Measurements from ENCODE around the gene SLCO3A1.

The SLCO3A1 gene

DNA sequence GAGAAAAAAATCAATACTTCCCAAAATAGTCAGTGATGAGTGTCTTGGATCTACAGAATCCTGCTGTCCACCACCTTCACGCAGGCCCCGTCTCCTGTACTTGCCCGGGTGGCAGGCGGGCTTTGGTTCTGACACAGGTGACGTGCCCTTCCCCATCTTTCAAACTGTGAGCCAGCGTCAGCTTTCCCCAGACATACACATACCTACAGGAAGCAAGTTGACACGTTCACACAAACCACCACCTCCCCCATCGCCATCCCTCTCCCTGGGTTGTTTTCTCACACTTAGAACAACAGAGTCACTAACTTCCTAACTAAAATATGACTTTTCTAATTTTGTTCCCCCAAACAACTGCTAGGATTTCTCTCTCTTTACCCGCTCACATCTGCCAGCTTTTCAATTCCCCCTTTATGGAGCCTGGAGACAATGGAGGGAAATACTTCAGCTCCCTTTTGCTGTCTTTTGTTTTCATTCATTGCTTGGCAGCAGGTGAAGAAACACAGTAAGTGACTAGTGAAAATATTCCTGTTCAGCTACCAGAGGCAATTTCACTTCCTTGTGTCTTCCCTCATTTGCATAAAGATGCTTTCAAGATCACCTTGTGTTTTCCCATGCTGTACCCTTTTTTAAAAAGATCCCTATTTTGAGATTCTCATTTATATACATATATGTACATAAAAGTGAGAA, 248.3 kb downstream of the SLCO3A1 start:
- H3K4me3 ChIP-seq (ENCODE audit: low read depth, low read length): no peak overlapping the region
- no peak overlapping the region for H2BK12ac ChIP-seq (ENCODE audit: low read length)
- H2BK5ac ChIP-seq (ENCODE audit: low read depth, low read length, poor library complexity): no peak overlapping the region
- no peak overlapping the region for H2BK120ac ChIP-seq (ENCODE audit: insufficient read depth, low read length, poor library complexity)
- H4K12ac ChIP-seq (ENCODE audit: low read depth, low read length): no peak overlapping the region
- WGBS (ENCODE audit: extremely low coverage, insufficient coverage, insufficient read length): no CpG with 5 or more reads among the region's 9 CpGs
- H4K8ac ChIP-seq (ENCODE audit: low read depth, low read length): no peak overlapping the region
- no peak overlapping the region for H3K4ac ChIP-seq (ENCODE audit: low read depth, low read length)
- H2AK5ac ChIP-seq (ENCODE audit: low read length): no peak overlapping the region
- no peaks in the 10 kb centered on the region for H3K4me1 ChIP-seq (ENCODE audit: control insufficient read depth in 1 of 2, insufficient read depth in 2 of 2, low read length in 2 of 2)
- H3K79me2 ChIP-seq (ENCODE audit: control insufficient read depth, insufficient read depth, low read length, poor library complexity): no peaks in the 10 kb centered on the region
- H3K9me3 ChIP-seq (ENCODE audit: insufficient read depth, low read depth, low read length): peaks cover 3% of the 10 kb centered on the region
- no peak overlapping the region for H3K23ac ChIP-seq (ENCODE audit: low read length)
- H3K27ac ChIP-seq (ENCODE audit: low read depth, low read length): no peak overlapping the region
- H2AFZ ChIP-seq (ENCODE audit: insufficient read depth, low read length, poor library complexity): no peak overlapping the region
- H3K27me3 ChIP-seq (ENCODE audit: insufficient read depth, low read length): no peaks in the 10 kb centered on the region
- H3K79me1 ChIP-seq (ENCODE audit: low read length): no peaks in the 10 kb centered on the region
- no peaks in the 10 kb centered on the region for H3K36me3 ChIP-seq (ENCODE audit: control insufficient read depth in 1 of 2, insufficient read depth in 2 of 2, low read length in 2 of 2)
- no peak overlapping the region for H3K9ac ChIP-seq (ENCODE audit: low read length)
- no peak overlapping the region for H3K18ac ChIP-seq (ENCODE audit: low read length)
- no peak for DNase-seq
- H3K4me2 ChIP-seq (ENCODE audit: low read length): no peak overlapping the region
- H3K14ac ChIP-seq (ENCODE audit: low read length): no peak overlapping the region
- no peak overlapping the region for H4K91ac ChIP-seq (ENCODE audit: low read depth, low read length)

GRCh38 chr15:92102395-92102755, 248.9 kb downstream of the SLCO3A1 start:
- no peak overlapping the region for H3K4me3 ChIP-seq (ENCODE audit: low read depth, low read length)
- no peak overlapping the region for H2AK5ac ChIP-seq (ENCODE audit: low read length)
- no peak overlapping the region for H3K4me2 ChIP-seq (ENCODE audit: low read length)
- H3K79me1 ChIP-seq (ENCODE audit: low read length): no peaks in the 10 kb centered on the region
- no peak overlapping the region for H4K12ac ChIP-seq (ENCODE audit: low read depth, low read length)
- H2BK5ac ChIP-seq (ENCODE audit: low read depth, low read length, poor library complexity): no peak overlapping the region
- no peak overlapping the region for H3K4ac ChIP-seq (ENCODE audit: low read depth, low read length)
- H2BK12ac ChIP-seq (ENCODE audit: low read length): no peak overlapping the region
- H3K27ac ChIP-seq (ENCODE audit: low read depth, low read length): no peak overlapping the region
- DNase-seq: no peak
- H4K8ac ChIP-seq (ENCODE audit: low read depth, low read length): no peak overlapping the region
- no peak overlapping the region for H4K91ac ChIP-seq (ENCODE audit: low read depth, low read length)
- WGBS (ENCODE audit: extremely low coverage, insufficient coverage, insufficient read length): no CpG with 5 or more reads among the region's 2 CpGs
- H3K4me1 ChIP-seq (ENCODE audit: control insufficient read depth in 1 of 2, insufficient read depth in 2 of 2, low read length in 2 of 2): no peaks in the 10 kb centered on the region
- H3K9me3 ChIP-seq (ENCODE audit: insufficient read depth, low read depth, low read length): peaks cover under 1% of the 10 kb centered on the region
- H3K9ac ChIP-seq (ENCODE audit: low read length): no peak overlapping the region
- H2AFZ ChIP-seq (ENCODE audit: insufficient read depth, low read length, poor library complexity): no peak overlapping the region
- H2BK120ac ChIP-seq (ENCODE audit: insufficient read depth, low read length, poor library complexity): no peak overlapping the region
- no peaks in the 10 kb centered on the region for H3K79me2 ChIP-seq (ENCODE audit: control insufficient read depth, insufficient read depth, low read length, poor library complexity)
- no peaks in the 10 kb centered on the region for H3K36me3 ChIP-seq (ENCODE audit: control insufficient read depth in 1 of 2, insufficient read depth in 2 of 2, low read length in 2 of 2)
- H3K18ac ChIP-seq (ENCODE audit: low read length): no peak overlapping the region
- H3K23ac ChIP-seq (ENCODE audit: low read length): no peak overlapping the region
- no peak overlapping the region for H3K14ac ChIP-seq (ENCODE audit: low read length)
- no peaks in the 10 kb centered on the region for H3K27me3 ChIP-seq (ENCODE audit: insufficient read depth, low read length)

DNA sequence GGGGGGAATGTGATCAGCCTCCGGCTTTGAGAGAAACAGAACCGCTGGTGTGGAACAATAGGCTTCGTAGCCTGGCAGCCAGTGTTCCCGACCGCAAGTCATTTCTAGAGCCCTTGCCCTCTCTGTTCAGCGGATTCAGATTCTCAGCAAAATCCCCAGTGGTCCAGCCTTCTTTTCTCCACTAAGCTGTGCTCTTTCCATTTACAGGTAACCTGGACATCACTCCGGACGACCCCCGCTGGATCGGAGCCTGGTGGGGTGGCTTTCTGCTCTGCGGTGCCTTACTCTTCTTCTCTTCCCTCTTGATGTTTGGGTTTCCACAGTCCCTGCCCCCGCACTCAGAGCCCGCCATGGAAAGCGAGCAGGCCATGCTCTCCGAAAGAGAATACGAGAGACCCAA, 250.6 kb downstream of the SLCO3A1 start:
- no peak for DNase-seq
- H2AFZ ChIP-seq (ENCODE audit: insufficient read depth, low read length, poor library complexity): no peak overlapping the region
- H3K4ac ChIP-seq (ENCODE audit: low read depth, low read length): no peak overlapping the region
- H3K27me3 ChIP-seq (ENCODE audit: insufficient read depth, low read length): no peaks in the 10 kb centered on the region
- peak overlapping the region; percentile 13 for H4K12ac ChIP-seq (ENCODE audit: low read depth, low read length)
- H2BK120ac ChIP-seq (ENCODE audit: insufficient read depth, low read length, poor library complexity): no peak overlapping the region
- H3K79me2 ChIP-seq (ENCODE audit: control insufficient read depth, insufficient read depth, low read length, poor library complexity): no peaks in the 10 kb centered on the region
- H3K9me3 ChIP-seq (ENCODE audit: insufficient read depth, low read depth, low read length): no peaks in the 10 kb centered on the region
- H3K23ac ChIP-seq (ENCODE audit: low read length): no peak overlapping the region
- no peak overlapping the region for H3K4me3 ChIP-seq (ENCODE audit: low read depth, low read length)
- no peak overlapping the region for H2BK5ac ChIP-seq (ENCODE audit: low read depth, low read length, poor library complexity)
- no peaks in the 10 kb centered on the region for H3K36me3 ChIP-seq (ENCODE audit: control insufficient read depth in 1 of 2, insufficient read depth in 2 of 2, low read length in 2 of 2)
- H3K27ac ChIP-seq (ENCODE audit: low read depth, low read length): no peak overlapping the region
- H3K14ac ChIP-seq (ENCODE audit: low read length): no peak overlapping the region
- WGBS (ENCODE audit: extremely low coverage, insufficient coverage, insufficient read length): no CpG with 5 or more reads among the region's 16 CpGs
- H3K9ac ChIP-seq (ENCODE audit: low read length): no peak overlapping the region
- no peak overlapping the region for H3K18ac ChIP-seq (ENCODE audit: low read length)
- no peaks in the 10 kb centered on the region for H3K4me1 ChIP-seq (ENCODE audit: control insufficient read depth in 1 of 2, insufficient read depth in 2 of 2, low read length in 2 of 2)
- H3K4me2 ChIP-seq (ENCODE audit: low read length): no peak overlapping the region
- H4K8ac ChIP-seq (ENCODE audit: low read depth, low read length): no peak overlapping the region
- H2AK5ac ChIP-seq (ENCODE audit: low read length): no peak overlapping the region
- H3K79me1 ChIP-seq (ENCODE audit: low read length): no peaks in the 10 kb centered on the region
- no peak overlapping the region for H4K91ac ChIP-seq (ENCODE audit: low read depth, low read length)
- H2BK12ac ChIP-seq (ENCODE audit: low read length): no peak overlapping the region

DNA sequence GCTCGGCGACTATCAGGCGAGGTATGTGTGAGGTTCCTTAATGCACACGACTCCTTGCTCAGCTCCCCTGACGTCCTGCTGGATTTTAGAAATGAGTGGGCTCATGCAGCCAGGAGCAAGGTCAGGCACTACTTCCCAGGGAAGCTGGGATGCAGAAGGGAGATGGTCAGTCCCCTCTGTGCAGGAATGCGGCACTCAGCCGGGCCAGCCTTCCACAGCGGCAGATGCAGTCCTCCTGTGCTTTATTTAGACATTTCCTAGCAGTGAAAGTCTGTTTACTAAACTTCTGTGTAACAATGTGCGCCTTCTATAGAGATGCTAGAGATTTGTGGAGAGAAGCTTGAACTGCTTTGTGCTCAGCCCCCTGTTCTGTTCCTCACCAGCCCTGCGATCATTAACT, 252.1 kb downstream of the SLCO3A1 start:
- Histone ChIP-seq H3K4ac (ENCODE audit: low read depth, low read length) (no peak overlapping the region), H3K9me3 (ENCODE audit: insufficient read depth, low read depth, low read length) (no peaks in the 10 kb centered on the region), H2BK12ac (ENCODE audit: low read length) (no peak overlapping the region), H3K4me2 (ENCODE audit: low read length) (no peak overlapping the region), H2AK5ac (ENCODE audit: low read length) (no peak overlapping the region), H3K79me1 (ENCODE audit: low read length) (no peaks in the 10 kb centered on the region), H3K27me3 (ENCODE audit: insufficient read depth, low read length) (no peaks in the 10 kb centered on the region), H4K12ac (ENCODE audit: low read depth, low read length) (no peak overlapping the region), H4K91ac (ENCODE audit: low read depth, low read length) (no peak overlapping the region), H3K36me3 (ENCODE audit: control insufficient read depth in 1 of 2, insufficient read depth in 2 of 2, low read length in 2 of 2) (no peaks in the 10 kb centered on the region), H3K18ac (ENCODE audit: low read length) (no peak overlapping the region), H4K8ac (ENCODE audit: low read depth, low read length) (no peak overlapping the region), H3K9ac (ENCODE audit: low read length) (no peak overlapping the region), H3K14ac (ENCODE audit: low read length) (no peak overlapping the region), H3K27ac (ENCODE audit: low read depth, low read length) (no peak overlapping the region), H3K4me3 (ENCODE audit: low read depth, low read length) (no peak overlapping the region), H2AFZ (ENCODE audit: insufficient read depth, low read length, poor library complexity) (no peak overlapping the region), H2BK120ac (ENCODE audit: insufficient read depth, low read length, poor library complexity) (no peak overlapping the region), H3K23ac (ENCODE audit: low read length) (no peak overlapping the region), H3K79me2 (ENCODE audit: control insufficient read depth, insufficient read depth, low read length, poor library complexity) (no peaks in the 10 kb centered on the region), H2BK5ac (ENCODE audit: low read depth, low read length, poor library complexity) (no peak overlapping the region), H3K4me1 (ENCODE audit: control insufficient read depth in 1 of 2, insufficient read depth in 2 of 2, low read length in 2 of 2) (no peaks in the 10 kb centered on the region)
- DNase-seq: no peak
- WGBS (ENCODE audit: extremely low coverage, insufficient coverage, insufficient read length): no CpG with 5 or more reads among the region's 10 CpGs
